GM19324 (cell line): ENCODE results near the gene GYPC.
"Not testable (repeated sequence)": the region's sequence is repeated elsewhere in the genome, so short reads cannot be mapped to it uniquely, and the experiment has no call there.

Experiments used
- ATAC-seq: cut with Tn5 transposase; IDR thresholded peaks from one replicate; pipeline ENCODE4 v1.9.1; 2021; ENCODE audit warnings: mild to moderate bottlenecking, moderate library complexity; ENCODE audit not compliant: unreplicated experiment, low FRiP score

GYPC gene

DNA sequence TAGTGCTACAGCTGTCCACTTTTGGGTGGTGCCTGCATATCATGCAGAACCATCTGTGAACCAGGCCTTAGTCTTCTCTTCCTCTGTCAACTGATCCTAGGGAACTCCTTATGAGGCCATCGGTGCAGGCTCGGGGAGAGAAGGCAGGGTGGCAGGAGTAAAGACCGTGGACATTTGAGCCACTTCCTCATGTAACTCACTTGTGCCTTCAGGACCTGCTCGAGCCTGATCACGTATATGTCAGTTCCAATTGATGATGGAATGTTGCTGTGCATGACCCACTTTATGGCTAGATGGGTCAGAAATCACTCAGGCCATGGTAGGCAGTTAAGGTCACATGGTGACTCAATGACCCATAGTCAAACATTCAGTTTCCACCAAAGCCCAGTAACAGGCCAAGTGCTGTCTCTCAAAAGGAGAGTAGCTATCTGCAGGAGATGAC lies 7.6 kb upstream of the GYPC start:
- ATAC-seq: not testable (repeated sequence)

DNA sequence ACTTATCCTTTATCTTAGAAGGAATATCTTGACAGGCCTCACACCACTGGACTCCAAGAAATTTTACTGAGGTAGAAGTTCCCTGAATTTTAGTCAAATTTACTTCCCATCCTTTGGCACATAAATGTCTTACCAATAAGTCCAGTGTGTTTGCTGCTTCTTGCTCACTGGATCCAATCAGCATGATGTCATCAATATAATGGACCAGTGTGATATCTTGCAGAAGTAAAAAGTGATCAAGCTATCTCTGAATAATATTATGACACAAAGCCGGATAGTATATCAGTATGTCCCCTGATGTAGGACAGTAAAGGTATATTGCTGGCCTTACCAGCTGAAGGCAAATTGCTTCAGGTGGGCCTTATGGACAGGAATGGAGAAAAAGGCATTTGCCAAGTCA lies 6.9 kb upstream of the GYPC start:
- no peak for ATAC-seq

DNA sequence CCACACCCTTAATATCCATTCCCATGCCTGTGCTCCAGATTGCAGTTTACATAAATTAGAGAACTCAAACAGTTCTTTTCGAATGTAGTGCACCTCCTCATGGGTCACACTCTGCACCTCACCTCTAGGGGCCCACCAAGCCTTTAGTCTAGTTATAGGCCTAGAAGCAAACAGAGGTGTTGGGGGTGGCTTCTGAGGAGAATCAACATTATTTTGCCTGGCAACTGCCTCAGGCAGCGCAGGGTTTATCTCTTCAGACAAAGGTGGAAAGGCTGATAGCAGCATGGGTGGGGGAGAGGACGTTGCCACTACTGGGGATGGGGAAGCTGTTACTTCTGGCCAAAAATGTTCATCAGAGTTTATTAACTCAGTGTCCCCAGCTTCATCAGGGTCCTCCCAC lies 5.0 kb upstream of the GYPC start:
- ATAC-seq: no peak

DNA sequence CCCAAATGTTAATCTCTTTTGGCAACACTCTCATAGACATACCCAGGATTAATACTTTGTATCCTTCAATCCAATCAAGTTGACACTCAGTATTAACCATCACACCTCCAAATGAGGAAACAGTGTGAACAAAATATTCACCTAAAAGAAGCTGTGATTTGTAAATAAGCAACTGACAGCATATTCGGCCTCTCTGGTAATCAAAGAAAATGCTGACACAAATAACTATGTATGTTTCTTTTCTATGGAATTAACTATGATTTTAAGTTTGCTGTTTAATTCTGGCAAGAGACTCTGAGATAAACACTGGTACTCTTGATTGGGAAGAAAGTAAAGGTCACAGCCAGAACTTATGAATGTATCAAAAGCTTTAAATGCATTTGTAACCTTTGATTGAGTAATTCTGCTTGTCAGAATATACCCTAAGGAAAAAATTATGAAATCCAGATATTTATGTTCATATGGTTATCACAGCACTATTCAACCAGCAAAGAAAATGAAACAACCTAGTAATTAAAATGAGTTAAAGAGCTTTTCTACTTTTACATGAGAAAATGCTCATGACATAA lies 3.6 kb upstream of the GYPC start:
- ATAC-seq: no peak

DNA sequence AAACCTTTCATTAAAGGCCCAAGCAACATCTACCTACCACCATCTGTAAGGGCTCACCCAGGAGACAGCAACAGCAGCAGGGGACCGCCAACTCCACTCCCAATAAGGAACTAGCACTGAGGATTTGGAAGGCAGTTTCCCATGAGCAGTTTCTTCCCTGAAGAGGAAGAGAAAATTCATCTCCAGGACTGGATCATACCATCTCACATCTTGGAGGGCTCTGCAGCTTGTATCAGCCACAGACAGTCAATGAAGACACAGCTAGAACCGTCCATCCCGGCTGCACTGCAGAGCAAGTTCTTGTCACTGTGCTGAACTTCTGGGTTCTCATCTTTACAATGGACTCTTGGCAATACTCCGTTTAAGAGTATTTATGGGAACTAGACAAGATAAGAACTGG lies 2.8 kb upstream of the GYPC start:
- ATAC-seq: no peak

DNA sequence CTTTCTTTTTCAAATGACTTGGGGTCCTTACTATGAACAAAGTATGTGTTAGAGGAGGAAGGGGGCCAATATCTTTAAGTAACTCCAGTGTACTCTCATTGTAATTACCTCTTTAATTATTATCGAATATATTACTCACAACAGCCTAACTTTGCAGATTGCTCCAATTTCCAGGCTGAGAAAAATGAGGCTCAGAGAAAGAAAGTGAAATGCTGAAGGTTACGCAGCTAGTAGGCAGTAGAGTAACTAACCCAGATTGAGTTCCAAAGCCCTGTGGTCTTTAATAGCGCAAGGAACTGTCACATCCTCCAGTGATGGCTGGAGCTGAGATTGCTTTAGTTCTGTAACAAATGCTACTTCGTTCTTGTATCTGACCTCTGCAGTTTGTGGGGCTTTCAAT lies 2.2 kb upstream of the GYPC start:
- no peak for ATAC-seq

DNA sequence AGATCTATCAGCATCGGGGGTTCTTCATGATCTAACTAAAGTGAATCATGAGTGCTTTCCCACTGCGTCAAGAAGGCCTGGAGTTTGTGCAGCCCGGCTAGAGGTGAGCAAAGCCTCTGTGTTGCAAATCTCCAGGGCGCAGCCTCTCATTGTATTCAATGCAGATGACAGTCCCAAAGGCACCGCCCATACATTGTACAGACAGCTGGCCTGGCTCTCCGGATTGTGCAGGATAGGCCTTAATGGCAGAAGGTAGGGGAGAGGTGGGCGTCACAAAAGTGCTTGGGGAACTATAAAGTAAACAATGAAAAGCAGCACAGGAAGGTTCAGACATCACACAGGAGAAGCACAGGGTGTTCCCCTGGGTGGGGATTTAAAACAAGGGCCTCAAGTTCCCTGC lies 907 bp upstream of the GYPC start:
- ATAC-seq: no peak

DNA sequence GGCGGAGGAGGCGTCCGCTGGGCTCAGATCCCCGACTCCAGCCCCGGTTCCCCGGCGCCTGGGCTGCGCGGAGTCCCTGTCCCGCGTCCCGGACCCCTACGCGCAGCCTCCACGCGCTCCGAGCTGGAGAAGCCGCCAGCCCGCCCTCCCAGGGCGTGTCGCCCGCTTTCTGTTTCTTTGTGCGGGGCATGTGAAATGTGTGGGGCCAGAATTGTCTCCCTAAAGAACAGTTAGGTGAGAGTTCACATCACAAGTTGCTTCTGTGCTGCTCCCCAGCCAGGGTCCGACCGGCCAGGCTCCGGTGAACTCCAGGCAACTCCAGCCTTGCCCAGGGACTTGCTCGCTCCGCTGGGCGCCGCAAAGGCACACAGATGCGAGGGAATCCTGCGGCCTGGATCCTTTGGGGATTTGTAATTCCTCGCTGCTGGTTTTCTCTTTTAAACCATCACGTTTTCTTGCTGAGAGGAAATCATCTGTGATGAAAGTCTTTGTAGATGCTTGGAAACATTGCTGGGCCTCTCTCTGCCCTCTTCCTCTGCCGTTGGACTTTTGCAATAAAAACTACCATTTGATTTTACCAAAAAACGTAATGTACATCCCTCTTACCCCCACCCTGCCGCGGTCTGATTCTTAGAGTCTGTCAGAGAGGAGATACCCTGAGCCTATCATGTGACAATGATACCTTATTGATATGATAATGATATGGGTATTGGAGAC lies 631 bp downstream of the GYPC start:
- peak; percentile 39 for ATAC-seq

DNA sequence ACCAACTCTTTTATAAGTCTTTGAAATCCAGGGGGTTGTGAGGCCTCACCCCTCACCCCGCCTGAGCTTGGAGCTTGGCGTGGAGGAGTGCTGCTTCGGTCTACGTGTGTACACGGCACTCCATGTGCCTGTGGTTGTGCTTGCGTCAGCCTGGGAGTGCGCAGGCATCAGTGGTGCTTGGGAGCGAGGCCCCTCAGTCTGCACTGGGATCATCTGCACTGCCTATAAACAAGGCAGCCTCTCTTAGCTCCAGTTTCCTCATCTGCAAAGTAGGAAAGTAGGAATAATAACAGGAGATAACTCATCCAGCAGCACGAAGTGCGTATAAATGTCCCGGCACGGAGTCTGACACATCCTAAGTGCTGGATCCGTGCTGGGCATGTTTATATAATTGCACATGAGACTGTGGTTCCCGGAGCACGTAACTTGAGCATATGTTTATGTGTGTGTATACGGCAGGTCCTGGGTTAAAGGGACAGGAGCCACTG lies 1.2 kb downstream of the GYPC start:
- no peak for ATAC-seq

DNA sequence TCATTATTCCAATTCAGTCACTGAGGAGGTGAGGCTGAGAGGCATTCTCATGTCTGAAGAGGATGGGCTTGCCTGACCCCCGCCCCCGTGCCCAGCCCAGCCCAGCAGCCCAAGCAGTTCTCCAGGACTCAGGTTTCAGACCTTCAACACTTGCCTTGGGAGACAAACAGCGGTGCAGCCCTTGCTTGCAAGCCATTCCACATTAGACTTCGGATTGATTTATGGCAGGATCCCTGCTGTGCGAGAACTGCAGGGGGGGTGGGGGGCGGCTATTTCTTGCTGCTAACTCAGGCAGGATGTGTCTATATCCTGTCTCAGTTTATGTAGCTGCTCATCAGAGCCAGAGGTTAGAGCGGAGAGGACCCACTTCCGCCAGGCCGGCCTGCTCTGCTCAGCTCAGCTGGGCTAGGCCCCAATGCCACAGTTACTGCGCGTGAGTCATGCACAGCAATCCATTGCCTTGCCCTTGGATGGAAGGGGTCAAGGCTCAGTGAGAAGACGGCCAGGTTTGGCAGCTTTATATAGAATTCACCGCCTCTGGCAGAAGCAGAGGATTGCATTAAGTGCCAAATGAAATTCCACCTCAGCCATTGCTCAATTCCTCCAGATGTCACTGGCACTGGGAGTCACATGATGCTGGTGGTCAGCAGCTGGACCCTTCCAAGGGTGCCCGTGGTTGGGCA lies 1.8 kb downstream of the GYPC start:
- ATAC-seq: peak; percentile 60

DNA sequence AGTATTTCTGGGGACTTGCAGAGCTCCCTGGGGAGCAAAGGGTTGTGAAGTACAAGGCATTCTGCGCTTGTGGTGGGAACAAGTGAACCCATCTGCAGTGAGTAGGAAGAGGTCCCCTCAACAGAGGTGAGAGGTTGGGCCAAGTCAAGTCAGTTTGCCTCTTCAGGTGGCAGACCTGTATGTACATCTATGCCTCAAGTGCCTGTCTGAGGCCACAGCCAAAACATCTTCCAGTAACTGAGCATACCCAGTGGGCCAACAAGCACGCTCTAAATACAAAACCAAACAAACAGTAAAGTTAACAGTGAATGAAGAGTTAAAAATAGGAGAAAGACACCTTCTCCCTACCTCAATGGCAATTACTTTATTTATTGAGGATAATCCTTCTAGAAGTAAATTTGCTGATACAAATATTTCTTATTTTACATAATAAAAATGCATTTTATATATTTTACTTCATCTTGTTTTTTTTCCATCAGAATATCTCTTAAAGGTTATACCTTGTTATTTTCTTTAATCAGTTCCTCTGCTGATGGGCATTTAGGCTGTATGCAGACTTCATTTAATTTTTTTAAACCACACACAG lies 2.5 kb downstream of the GYPC start:
- no peak for ATAC-seq

DNA sequence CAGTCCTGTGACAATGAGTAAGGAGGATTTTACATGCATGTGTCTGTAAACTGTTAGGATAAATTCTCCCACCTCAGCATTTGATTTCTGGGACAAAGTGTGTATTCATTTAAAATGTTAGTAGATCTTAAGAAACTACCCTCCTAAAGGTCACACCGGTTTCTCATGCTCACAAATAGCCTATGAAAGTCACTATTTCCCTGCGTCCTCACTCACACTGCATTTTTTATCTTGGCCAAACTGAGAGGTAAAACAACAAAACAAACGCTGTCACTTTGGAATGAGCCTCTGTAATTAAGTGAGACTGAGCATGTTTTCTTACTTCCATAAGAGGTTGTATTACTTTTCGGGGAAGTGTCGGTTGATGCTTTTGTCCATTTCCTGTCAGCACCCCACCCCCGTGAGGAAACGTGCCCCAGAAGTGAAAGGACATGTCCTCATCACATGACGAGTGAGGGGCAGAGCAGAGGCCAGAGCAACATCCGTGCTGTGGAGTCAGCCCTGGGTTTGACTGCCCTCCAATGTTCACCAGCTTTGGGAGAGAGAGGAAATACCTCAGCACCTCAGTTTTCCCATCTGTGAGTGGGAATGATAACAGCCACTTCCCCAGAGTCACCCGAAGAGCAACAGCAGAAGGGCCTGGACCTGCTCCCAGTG lies 3.1 kb downstream of the GYPC start:
- ATAC-seq: peak; percentile 42

DNA sequence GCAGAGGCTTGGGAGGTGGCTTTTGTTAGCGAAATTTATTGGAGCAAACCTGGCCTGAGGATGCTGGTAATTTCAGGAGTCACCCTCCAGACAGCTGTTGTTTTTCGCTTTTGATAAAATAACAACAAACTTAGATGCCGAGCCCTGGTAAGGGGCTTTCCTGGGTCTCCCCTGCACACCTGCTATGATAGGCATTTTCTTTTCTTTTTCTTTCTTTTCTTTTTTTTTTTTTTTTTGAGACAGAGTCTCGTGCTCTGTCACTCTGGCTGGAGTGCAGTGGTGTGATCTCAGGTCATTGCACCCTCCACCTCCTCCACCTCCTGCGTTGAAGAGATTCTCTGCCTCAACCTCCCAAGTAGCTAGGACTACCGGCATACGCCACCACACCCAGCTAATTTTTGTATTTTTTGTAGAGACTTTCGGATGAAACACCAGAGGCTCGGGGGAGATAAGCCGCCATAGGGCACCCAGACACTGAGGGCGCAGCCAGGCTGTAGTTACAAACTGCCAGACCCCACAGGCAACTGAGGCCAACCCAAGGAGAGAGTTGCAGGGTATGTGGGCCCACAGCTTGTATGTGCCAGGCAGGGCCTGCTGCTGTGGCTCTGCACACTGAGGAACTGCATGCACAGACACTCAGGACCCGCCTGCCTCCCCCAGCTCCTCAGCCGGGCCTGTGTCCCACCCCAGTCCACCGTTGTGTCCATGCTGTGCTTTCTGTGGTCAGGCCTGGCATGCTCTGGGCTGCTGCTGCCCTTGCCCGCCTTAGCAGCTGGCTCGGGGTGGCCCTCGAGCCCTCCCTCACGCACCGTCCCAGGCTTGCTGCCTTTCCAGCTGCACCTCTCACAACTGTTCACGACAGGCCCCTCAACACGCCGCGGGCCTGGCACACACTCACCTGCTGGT lies 3.9 kb downstream of the GYPC start:
- ATAC-seq: no peak

DNA sequence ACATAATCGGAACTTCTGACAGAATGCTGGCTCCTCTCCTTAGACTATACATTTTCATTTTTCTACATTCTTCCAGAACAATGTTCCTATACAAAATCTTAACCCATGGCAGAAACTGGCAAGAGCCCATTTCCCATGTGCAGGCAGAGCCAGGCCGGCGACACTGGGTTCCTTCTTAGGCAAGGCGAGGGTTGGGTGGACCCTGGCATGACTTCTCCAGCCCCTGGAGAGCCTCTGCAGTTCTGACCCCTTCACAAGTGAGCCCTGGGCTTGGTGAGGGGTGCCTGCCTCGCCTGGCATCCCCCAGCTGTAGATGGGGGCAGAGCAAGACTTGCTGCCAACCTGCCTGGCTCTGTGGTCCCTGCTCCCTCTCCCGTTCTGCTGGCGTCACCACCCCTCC lies 5.0 kb downstream of the GYPC start:
- ATAC-seq: no peak

DNA sequence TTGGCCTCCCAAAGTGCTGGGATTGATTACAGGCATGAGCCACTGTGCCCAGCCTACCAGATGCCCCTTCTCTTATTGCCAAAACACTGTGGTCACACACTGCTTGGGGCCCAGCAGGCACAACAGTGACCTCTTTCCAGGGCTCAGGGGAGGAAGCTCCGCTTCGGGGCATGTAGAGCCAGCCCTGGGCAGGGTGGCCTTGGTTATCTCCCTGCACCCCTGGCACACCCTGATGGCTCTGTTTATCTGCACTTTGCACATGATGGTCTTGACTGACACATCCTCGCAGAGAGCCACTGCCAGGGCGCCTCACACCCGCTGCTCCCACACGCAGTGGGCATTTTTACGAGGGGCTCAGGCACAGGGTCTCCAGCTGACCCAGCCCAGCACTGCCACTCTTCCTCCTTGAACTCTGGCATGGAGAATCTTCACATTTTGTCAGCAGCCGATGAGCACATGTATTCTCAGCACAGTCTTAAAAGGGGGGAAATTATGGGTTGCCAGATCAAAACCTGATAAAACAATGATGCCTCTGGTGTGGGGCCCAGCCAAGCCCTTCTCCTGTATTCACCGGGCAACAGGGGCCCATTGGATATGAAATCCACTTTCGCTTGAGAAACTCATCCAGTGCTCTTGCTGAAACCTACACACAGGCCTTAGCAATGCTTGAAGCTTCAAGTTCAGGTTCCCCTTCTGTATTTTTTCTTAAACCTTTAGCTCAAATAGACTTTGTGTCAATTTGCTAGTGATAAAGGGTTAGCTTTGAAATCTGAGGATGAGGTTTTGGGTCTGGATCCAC lies 5.9 kb downstream of the GYPC start:
- ATAC-seq: no peak

DNA sequence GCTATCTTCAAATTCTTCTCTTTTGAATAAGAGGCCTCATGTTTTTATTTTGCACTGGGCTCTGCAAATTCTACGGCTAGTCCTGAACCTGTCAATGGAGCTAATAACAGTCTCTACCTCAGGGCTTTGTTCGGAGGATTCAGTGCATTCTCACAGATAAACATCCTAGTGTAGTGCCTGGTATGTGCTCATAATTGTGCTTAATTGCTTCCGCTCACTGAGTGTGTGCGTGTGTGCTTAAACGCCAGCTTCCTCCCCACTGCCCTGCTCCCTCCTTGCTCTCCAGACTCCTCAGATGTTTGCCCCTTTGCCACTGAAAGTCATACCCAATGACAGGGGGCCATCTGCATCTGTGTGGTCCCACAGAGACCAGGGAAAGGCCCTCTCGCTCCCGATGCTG lies 6.7 kb downstream of the GYPC start:
- ATAC-seq: no peak

DNA sequence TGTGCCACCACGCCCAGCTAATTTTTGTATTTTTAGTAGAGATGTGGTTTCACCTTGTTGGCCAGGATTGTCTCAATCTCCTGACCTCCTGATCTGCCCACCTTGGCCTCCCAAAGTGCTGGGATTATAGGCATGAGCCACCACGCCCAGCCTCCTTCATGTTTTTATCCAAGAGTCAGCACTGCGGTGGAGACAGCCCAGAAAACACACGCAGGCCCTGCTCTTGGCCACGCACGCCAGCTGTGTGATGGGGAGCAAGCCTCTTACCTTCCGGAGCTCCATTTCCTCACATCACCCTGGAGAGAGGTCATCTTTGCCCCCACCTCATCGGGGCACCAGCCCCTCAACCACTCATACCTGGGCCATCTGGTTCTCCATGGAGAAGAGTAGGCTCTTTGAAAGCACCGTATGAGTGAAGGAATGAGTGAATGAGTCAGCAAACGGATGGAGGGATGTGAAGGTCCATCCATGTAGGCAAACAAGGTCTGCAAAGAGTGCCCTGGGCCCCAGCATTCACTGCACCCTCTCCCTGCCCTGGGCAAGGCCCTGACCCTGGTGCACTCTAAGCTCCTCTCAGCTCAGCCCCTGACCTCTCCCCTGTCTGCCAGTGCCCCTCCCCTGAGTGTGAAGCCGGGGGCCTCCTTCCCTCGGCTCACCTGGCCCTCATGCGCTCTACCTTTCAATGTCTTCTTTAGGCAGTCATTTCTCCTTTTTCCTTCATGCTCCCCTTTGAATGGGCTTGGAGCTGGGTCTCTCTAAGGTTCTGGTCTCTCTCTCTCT lies 7.4 kb downstream of the GYPC start:
- no peak for ATAC-seq

DNA sequence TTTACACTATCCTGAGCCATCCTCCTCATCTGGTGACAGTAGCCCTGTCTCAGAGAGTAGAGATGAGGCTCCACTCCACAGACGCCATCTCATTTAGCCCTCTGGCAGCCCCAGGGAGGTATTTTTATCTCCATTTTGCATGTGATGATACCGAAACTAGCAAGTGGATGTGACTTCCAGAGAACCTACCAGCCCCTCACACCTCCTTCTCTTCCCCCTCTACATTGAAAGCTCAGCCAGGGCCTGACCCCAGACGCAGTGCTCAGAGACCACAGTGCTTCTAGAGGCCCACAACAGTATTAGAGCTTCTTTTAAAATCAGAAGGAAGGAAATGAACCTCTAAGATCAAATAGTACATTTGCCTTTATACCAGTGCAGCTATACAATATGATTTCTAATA lies 8.3 kb downstream of the GYPC start:
- peak; percentile 86 for ATAC-seq
